Epidermal melanocyte (primary cell): ENCODE data around the gene THY1.

Experiments used
- DNase-seq: peaks from one replicate; pipeline ENCODE4 v3.0.0; 2011; ENCODE audit warnings: low spot score; ENCODE audit not compliant: insufficient read length

The THY1 gene

GRCh38 chr11:119370486-119371046, 52.4 kb downstream of the THY1 start:
- DNase-seq = no peak

GRCh38 chr11:119369132-119369925, 53.6 kb downstream of the THY1 start:
- DNase-seq = no peak

GRCh38 chr11:119368121-119369034, 54.6 kb downstream of the THY1 start:
- DNase-seq = no peak

- no peak for DNase-seq
Measured at GRCh38 chr11:119367661-119368120, 55.3 kb downstream of the THY1 start.
